GM21576 (cell line): ENCODE measurements around the gene PPIF.

Experiments used
- ATAC-seq: cut with Tn5 transposase; IDR thresholded peaks from one replicate; pipeline ENCODE4 v1.9.1; 2021; ENCODE audit warnings: mild to moderate bottlenecking, moderate library complexity; ENCODE audit not compliant: unreplicated experiment

The PPIF gene

DNA sequence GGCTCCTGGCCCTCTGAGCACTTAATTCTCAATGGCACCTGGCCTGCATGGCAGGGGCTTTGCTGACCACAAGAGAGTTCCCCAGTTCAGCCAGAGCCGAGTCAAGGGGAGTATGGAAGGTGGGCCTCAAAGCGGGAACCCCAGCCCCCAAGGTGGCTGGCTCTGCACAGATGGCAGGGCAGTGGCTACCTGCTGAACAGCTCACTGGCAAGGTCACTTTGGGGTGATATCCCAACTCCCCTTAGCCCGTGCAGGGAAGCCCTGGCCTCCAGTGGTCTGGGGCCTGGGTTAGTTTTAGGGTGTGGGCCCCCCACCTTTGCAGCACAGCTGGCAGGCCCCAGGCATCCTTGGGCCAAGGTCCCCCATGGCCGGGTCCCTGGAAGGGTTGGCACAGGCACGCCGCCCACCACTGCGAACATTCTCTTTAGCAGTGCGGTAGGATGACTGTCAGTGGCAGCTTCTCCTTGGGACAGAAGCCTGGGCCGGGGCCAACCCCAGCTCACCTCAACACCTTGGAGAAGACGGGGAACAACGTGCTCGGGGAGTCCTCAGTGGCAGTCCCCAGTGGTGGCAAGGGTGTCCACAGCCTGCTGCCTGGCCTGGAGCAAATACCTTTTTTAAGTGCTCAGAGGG is 36.8 kb downstream of the PPIF start:
- no peak for ATAC-seq

DNA sequence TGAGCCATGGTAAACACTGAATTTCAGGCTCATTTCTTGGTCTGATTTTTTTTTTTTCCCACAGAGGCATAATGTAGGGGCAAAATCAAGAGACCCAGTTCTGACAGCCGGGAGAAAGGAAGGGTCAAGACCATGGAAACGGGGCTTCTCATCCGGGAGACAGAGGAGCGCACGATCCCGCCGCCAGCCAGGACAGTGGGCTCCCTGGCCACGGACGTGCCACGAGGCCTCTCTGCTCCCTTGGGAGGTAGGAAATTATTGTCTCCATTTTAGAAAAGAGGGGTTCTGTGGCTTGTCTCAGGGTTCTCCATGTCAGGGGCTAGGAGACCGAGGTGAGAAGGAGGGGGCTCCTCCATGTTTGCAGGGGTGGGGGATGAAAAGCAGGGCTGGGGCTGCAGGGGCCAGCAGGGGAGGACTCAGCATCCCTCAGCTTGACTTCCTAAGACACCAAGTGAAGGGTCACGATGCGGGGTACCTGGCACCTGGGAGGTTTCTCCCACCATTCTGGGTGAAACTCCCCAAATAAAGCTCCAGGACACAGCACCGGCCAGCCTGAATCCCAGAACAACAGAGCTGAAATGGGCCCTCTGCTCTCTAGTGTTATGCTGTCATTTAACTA is 37.6 kb downstream of the PPIF start:
- no peak for ATAC-seq

DNA sequence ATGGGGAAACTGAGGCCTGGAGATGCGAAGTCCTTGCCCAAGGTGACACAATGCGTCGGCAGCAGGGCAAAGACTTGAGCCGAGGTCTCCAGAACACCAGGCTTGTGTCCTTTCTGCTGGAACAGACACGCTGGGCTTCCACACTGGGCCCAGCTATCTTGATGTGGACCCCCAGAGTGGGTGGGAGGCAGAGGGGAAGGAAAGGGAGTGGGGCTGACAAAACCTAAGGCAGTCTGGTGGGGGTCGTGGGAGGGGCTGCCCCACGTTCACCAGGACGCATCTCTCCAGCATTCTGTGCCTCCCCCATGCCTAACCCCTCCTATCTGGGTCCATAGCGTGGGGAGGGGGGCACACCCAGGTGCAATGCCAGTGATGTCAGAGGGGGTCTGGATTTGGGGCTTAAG is 38.1 kb downstream of the PPIF start:
- no peak for ATAC-seq

DNA sequence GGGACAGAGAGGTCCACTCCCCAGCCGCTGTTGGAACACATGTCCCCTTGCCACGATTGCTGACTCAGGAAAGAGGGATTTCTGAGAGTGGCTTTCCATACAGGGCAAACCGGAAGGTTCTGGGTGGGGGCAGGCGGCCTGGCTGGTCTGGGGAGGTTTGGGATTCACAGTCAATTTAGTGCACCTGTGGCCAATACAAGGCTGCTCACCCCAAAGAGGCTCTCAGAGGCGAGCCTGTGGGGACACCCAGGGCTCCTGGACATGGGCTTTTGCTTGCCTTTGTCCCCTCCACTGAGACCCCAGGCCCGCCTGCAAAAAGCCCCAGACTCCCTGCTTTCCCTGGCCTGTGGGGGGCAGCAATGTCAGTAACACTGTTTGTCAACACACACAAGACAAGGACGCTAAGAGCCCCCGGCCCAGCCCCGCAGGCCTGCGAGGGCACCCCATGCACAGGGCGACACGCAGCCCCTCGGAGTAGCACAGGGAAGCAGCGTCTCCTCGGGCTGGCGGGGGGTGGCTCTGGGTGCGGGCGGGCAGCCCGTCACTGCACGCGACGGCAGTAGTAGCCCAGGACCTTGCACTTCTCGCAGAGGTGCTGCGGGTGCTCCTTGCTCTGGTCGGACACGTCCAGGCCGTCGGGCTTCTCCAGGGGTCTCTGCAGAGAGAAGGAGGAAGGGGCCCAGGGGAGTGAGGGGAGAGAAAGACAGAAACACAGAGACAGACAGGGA is 38.7 kb downstream of the PPIF start:
- ATAC-seq: no peak

DNA sequence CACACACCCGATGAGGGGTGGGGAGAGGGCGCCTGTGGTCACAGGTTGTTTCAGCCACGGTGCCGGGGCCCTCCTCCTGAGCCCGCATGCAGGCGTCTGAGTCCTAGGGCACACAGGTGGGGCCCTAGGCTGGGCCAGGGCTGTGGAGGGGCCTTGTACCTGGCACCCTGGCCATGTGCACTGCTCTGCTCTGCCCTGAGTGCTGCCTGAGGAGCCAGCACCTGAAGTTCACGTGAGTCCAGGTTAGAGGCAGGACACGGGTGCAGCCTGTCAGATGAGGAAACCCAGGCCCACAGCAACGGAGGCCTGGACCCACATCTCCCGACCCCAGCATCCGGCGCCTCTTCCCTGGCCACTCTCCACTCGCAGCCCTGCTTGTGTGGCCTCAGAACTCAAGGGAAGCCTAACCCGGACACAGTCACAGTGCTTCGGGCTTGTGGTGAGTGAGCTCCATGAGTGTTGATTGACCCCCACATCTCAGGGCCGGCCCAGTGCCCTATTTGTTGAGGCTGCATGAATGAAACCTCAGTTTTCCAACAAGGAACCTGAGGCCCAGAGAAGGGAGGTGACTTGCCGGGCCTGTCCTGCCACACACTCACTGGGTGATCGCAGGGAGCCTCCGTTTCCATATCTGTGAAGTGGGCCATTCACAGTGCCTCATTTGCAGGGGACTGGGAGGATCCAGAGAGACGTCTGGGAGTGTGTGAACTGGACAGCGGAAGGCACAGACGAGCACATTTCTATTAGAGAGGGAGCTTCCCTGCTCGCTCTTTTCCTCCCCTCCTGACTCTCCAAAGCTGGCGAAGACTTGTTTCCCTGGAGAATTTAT is 39.6 kb downstream of the PPIF start:
- no peak for ATAC-seq

DNA sequence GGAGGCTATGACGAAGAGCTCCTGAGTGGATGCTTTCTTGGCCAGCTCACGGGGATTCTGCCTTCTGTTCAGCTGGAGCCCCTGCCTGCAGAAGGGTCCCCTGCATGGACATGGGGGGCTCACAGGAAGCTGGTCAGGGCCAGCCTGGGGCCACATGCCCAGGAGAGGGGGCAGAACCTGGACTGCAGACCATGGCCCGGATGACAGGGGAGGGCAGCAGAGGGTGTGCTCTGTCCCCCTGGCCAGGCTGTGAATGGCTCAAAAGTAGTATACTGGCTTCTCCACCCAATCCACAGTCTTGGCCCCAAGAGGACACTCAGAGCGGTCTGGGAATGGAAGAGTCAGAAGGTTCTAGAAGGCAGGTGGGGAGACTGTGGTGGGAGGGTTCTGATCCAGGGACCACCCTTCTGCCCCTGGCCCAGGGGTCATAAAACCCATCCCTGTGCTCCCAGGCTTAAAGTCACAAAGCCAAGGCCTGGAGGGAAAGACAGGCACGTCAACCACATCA is 40.3 kb downstream of the PPIF start:
- no peak for ATAC-seq

DNA sequence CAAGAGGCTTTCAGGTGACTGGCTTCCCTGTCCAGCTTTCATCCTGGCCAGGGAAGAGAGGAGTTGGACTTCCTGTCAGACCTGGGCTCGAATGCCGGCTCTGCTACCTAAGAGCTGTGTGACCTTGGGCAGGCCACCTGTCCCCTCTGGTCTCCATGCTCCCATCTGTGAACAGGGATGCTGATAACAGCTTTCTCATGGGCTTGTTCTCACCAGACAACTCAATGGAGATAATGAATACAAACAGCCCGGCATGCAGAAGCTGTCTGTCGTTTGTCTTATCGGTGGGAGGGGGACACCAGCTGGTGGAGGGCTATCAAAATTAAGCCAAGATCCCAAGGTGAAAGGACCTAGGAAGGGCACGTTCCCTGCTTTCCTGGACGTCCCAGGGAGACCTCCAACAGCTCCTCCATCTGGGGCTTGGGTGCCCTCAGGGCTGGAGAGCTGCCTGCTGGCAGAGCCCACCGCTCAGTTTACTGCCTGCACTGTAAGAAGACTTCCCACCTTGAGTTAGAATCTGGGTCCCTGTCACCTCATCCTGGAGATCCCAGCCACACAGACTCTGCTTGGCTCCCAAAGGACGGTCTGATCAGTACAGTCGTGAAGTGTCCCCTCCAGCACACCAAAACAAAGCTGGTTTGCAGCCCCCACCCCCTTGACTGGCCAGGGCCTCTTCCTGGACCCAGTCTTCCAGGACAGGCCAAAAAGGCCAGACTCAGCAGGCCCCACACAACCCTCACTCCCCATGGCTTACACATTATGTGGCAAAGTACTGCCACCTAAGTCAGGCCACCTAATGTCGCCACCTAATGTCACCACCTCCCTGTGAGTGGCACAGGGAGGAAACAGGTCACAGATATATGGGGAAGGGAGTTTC is 40.9 kb downstream of the PPIF start:
- ATAC-seq: no peak

DNA sequence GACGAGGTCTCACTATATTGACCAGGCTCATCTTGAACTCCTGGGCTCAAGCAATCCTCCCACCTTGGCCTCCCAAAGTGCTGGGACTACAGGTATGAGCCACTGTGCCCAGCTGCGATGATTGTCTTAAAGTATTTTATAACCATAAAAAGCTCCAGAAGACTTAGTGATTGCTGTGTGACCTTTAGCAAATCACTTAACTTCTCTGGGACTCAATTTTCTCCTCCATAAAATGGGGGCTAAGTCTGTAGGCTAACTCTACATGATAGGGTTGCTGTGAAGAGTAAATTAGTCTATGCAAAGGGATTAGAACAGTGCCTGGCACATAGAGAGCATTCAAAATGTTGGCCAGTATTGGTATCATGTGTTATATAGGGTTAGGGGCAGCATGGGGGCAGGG is 42.8 kb downstream of the PPIF start:
- ATAC-seq: no peak

DNA sequence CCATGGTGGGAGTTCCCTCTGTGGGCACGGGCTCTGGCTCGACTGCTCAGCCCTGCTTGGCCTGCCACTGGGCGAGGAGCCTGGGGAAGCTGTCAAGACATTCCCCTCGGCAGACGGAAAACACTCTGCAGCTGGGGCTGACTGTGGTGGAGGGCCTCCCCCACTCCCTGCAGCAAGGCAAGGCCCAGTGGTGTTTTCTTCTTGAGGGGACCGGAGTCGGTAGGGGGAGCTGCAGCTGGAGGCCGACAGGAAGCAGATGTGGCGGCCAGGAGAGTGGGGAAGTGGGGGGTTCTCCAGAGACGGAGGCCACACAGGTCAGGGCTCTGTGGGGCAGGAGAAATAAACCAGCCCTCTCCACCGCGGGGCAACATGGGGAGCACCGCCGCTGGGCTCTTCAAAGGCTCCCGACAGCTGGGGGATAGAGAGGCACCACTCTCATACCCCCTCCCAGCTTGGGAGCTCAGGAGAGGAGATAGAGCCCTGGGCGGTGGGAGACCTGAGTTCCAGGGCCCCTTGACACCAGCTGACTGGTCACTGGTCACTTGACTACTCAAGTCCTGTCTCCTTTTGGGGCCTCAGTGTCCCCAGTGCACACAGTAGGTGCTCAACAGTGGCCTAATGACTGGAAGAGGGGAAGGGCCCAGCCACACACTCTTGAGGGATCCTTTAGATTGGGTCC is 43.4 kb downstream of the PPIF start:
- ATAC-seq: no peak

DNA sequence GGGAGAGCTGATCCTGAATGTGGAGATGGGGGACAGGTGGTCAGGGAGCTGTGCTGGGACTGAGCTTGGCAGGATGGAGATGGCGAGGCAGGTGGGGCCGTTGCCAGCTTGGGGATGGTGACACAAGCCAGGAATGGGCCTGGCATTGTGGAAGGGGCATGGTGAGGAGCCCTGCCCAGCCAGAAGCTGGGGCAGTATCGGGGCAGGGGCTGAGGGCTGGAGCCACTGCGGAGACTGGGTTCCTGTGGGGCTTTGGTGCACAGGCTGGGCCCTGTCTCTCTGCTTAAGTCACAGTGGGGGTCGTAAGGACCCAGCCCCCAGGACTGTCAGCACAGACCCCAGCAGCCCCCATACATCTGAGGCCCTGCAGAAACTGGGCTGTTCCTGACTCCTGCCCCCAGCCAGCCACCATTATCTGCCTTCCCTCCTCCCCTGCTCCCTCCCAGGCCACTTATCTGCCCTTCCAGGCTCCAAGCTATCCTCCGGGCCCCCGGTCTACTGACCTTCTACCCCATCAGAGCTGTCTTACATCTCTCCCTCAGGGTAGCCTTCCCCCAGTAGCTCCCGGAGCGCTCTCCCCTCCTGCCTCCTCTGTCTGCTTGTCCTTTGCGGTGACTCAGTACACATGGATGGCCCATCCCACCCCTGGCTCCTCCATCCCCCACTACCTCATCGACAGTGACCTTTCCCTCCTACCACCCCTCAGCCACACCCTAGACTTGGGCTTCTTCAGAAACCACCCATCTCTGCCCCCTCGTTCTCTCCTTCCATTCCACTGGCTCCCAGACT is 44.2 kb downstream of the PPIF start:
- ATAC-seq: no peak

DNA sequence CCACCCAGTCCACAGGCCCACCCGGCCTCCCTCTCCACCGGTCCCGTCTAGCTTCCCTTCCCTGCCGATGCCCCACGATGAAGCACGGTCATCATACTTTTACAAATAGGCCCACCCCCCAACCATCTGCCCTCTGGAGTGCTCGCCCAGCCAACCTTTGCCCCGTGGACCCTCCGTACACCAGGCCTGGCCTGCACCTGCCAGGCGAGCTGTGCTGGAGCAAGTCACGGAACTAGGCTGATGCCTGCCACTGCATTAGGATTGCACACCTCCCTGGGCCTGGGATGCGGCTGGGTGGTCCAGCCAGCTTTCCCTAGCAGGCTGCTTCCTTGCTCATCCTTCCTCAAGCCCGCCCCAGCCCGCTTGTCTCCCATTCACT is 44.7 kb downstream of the PPIF start:
- ATAC-seq: no peak

DNA sequence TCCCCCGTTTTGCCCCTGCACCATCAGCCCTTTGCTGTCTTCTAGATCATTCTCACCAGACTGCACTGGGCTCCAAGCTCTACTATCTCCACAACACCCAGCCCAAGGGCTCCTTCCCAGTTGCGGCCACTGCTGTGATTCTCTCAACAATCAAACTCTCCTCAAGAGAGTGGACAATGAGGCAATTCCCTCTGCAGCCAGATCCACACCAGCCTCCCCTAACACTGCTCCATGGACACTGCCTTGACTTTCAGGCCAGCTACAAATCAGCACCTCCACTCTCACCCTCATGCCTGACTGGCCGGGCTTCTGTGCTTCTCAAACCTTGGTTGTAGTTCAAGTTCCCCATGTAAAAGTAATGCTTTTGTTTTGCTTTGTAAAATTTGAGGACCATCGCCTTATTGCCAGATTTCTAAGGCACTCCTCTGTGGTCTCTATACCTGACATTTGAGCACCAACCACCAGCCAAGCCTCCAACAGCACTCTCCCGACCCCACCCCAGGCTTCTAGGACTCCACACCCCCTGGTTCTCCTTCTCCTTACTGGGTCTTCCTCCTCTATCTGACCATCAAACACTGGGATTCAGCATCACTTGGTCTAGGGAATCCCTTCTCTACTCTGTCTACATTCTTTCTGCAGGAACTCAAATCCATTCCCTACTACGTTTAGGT is 45.4 kb downstream of the PPIF start:
- no peak for ATAC-seq

DNA sequence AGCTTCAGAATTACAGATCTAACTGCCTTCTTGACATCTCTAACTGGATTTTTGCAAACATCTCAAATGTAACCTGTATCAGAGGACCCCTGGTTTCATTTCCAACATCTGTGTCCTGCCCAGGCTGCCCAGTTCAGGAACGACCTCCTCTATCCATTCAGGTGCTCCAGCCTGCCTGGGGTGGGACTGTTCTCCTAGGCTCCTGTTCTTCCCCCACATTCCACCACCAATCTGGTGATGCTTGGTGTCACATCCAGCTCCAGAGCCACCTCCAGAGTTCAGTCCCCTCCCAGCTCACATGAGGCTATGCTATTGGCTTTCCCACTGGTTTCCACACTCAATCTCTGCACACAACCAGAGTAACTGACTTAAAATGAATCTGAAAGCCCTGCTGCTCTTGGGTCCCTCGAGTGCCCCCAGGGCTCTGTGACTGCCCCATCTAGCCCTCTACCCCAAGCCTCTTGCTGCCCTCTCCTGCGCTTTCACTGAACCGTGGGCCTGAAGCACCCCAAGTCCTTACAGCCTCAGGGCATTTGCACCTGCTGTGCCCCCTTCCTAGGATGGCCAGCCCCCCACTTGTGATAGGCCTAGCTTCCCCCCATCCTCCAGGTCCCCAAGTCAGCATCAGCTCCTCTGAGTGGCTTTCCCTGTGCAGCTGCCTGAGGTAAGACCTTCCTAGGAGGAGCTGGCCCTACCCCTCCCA is 46.1 kb downstream of the PPIF start:
- no peak for ATAC-seq

DNA sequence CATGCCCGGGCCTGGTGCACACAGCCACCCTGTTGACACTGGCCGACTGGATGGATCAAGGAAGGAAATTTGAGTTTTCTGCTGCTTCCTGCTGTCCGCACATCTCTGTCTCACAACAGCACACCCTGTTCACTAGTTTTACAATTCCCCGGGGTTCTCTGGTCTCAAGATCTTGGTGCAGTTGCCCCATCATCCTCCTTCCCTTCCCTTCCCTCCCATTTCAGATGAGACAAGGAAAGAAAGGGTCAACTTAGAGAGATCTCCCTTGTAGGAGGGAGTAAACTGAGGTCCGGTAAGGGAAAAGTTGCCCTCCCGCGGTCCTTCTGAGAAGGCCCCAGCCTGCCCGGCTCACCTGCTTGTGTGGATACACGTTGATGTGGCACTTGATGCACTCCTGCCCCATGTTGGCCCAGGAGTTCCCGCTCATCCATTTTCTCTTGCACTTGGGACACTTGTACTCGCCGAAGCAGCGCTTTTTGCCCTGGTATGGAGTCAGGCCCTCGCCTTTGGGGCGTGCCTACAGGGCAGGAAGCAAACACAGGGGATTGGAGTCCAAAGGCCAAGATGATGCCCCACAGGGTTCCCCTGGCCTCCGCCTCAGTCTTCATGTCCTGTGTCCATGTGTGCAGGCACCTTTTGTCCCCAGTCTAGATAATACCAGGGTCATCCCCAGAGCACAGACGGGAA is 46.8 kb downstream of the PPIF start:
- ATAC-seq: no peak

DNA sequence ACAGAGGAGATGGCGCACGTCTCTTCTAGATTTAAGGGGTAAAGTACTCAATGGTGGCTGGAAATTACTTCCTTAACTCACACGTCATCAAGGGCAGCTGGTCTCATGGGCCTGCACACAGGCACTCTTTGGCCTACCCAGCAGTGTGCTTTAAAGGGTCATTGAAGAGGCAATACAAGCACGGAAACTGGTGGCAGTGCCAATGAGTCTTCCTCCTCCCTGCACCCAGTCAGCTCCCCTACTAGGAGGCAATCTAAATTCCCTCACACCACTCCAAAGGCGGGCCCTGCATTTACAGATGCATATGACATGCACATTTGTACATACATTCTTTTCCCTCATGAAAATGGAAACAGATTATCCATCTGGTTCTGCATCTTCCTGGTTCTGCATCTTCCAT is 47.4 kb downstream of the PPIF start:
- no peak for ATAC-seq

DNA sequence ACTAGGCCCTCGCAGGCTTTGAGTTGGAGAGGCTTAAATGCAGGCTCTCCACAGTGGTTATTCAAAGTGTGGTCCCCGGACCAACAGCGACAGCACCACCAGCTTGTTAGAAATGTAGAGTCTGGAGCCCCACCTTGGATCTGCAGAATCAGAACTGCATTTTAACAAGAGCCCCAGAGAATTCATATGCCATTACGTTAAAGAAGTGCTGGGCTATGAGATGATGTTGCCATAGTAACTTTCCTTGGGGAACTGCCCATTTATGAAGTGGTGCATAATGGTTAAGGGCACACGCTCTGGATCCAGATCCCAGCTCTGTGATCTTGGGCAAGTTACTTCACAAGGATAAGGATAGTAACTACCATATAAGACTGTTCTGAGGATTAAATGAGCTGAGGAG is 49.3 kb downstream of the PPIF start:
- no peak for ATAC-seq

DNA sequence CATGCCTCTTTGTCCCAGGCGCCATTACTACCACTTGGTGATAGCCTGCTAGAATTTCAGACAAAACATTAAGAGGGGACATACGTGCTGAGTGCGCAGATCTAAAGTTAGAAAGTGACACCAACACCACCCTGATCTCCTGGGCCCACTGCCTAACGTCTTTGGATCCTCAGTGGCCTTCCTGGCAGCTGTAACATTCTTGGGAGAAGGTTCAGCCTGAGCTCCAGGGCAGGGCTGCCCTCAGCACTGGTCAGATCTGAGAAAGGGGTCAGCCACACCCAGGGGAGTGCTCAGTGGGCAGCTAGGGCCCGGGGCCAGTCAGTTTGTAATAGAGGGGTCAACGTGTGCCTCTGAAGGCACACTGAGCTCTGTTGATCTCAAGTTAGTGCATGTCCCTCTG is 49.8 kb downstream of the PPIF start:
- no peak for ATAC-seq
